Kidney (tissue), 14 donors: ENCODE results near the gene FBXL12. TPM values are rescaled to one million over a fixed set of nuclear protein-coding genes. Genes with fewer than 3 reads are reported as not detected.

Source experiments
- DNase-seq, 5 donors: peaks; one replicate each; pipeline ENCODE4 v3.0.0-alpha.2; 2013 to 2020
- FAIRE-seq: peaks from 2 replicates; lab custom pipeline; 2012; peaks lifted over from hg19 to GRCh38; lab: Jason Lieb, UNC
- H3K27ac ChIP-seq, 2 donors: one replicate each; pipeline ENCODE4 v1.7.0; 2013; ENCODE audit warnings: low read depth in 2 of 2, low read length in 2 of 2, inconsistent platforms in 1 of 2
- H3K27me3 ChIP-seq: one replicate; pipeline ENCODE4 v1.7.1; 2013; ENCODE audit warnings: low read length, inconsistent platforms; ENCODE audit not compliant: control insufficient read depth, insufficient read depth
- H3K36me3 ChIP-seq, 3 donors: one replicate each; pipeline versions ENCODE4 v1.7.0 to v1.7.1; 2013; ENCODE audit warnings: low read length in 3 of 3, control low read depth in 1 of 3, inconsistent platforms in 1 of 3; ENCODE audit not compliant: insufficient read depth in 3 of 3, control insufficient read depth in 2 of 3
- H3K4me1 ChIP-seq, 3 donors: one replicate each; pipeline versions ENCODE4 v1.7.0 to v1.7.1; 2013; ENCODE audit warnings: low read length in 3 of 3, inconsistent platforms in 1 of 3, low read depth in 1 of 3; ENCODE audit not compliant: control insufficient read depth in 2 of 3, insufficient read depth in 2 of 3
- H3K4me3 ChIP-seq, 3 donors: one replicate each; pipeline versions ENCODE4 v1.7.0 to v1.8.1; 2013; ENCODE audit warnings: low read length in 3 of 3, control low read depth in 1 of 3, inconsistent platforms in 1 of 3
- H3K9ac ChIP-seq, 3 donors: one replicate each; pipeline versions ENCODE4 v1.7.0 to v1.7.1; 2013; ENCODE audit warnings: low read length in 3 of 3, control low read depth in 1 of 3, inconsistent platforms in 1 of 3
- H3K9me3 ChIP-seq, 3 donors: one replicate each; pipeline versions ENCODE4 v1.7.0 to v1.7.1; 2013; ENCODE audit warnings: low read length in 3 of 3, control low read depth in 1 of 3, inconsistent platforms in 1 of 3; ENCODE audit not compliant: control insufficient read depth in 2 of 3, insufficient read depth in 1 of 3
- CTCF ChIP-seq: IDR thresholded peaks from 3 replicates; pipeline ENCODE4 v1.5.1; 2012; ENCODE audit warnings: mild to moderate bottlenecking, moderate library complexity, borderline replicate concordance; ENCODE audit not compliant: insufficient read depth; ENCODE audit errors: extremely low read depth
- intact Hi-C: fragments of 100-400 bp; cut with DNase I; formaldehyde crosslinking; loops from one replicate; pipeline ENCODE4 v1.11.1; 2022
- polyA plus RNA-seq: library from polyadenylated mRNA; stranded (reverse); fragments of 350-450 nt; fragmentation: Illumina TruSeq; extraction: RNeasy Lipid Tissue Mini Kit (QIAGEN cat#74804); gene quantifications from one replicate; pipeline ENCODE4 v1.2.3, GENCODE V29; 2014; ENCODE audit warnings: low read depth, low replicate concordance; ENCODE audit not compliant: insufficient read depth
- total RNA-seq: library from RNA; stranded (reverse); fragmentation: NEBNext Ultra II Directional; extraction: Animal tissue kit (Norgen Biotek cat#: 25700); gene quantifications from one replicate; pipeline ENCODE4 v1.2.1, GENCODE V29; 2021
- donor health status: control.
- donor health status: control.
- donor health status: control.
- donor health status: control.
- donor health status: control.
- donor health status: DM: yes; HTN: yes; CAD: no.
- donor health status: Normal renal cell carcinoma (clear cell type).

Gene FBXL12
- total and polyA plus RNA-seq, 2 donors from 2014 or later, result 12.7 to 22.2 TPM

GRCh38 chr19:9863759-9864158 lies 44.9 kb upstream of the FBXL12 start:
- H3K36me3 ChIP-seq, result no peaks in the 10 kb centered on the region
- H3K4me3 ChIP-seq, result no peak overlapping the region
- intact Hi-C loops, result no loop called here
- H3K9ac ChIP-seq, result no peak overlapping the region
- H3K4me1 ChIP-seq, result no peaks in the 10 kb centered on the region
- FAIRE-seq, result no peak
- DNase-seq, result no peak
- no peak for TF ChIP-seq CTCF
- H3K27ac ChIP-seq, result no peak overlapping the region
- H3K27me3 ChIP-seq, result no peaks in the 10 kb centered on the region
- H3K9me3 ChIP-seq, result no peaks in the 10 kb centered on the region

GRCh38 chr19:9862938-9863337 lies 44.1 kb upstream of the FBXL12 start:
- TF ChIP-seq CTCF, result no peak
- no peaks in the 10 kb centered on the region for H3K36me3 ChIP-seq
- FAIRE-seq, result no peak
- no peaks in the 10 kb centered on the region for H3K27me3 ChIP-seq
- H3K4me1 ChIP-seq, result no peaks in the 10 kb centered on the region
- H3K9me3 ChIP-seq, result no peaks in the 10 kb centered on the region
- no peak for DNase-seq
- no peak overlapping the region for H3K27ac ChIP-seq
- H3K4me3 ChIP-seq, result no peak overlapping the region
- intact Hi-C loops, result no loop called here
- H3K9ac ChIP-seq, result no peak overlapping the region

- intact Hi-C loops, result no loop called here
- no peaks in the 10 kb centered on the region for H3K4me1 ChIP-seq
- H3K27me3 ChIP-seq, result no peaks in the 10 kb centered on the region
- H3K4me3 ChIP-seq, result no peak overlapping the region
- no peak overlapping the region for H3K9ac ChIP-seq
- H3K36me3 ChIP-seq, result no peaks in the 10 kb centered on the region
- no peaks in the 10 kb centered on the region for H3K9me3 ChIP-seq
- no peak overlapping the region for H3K27ac ChIP-seq
- no peak for TF ChIP-seq CTCF
- no peak for DNase-seq
- FAIRE-seq, result no peak
These were observed 42.6 kb upstream of the FBXL12 start for GRCh38 chr19:9861503-9861902.

DNA sequence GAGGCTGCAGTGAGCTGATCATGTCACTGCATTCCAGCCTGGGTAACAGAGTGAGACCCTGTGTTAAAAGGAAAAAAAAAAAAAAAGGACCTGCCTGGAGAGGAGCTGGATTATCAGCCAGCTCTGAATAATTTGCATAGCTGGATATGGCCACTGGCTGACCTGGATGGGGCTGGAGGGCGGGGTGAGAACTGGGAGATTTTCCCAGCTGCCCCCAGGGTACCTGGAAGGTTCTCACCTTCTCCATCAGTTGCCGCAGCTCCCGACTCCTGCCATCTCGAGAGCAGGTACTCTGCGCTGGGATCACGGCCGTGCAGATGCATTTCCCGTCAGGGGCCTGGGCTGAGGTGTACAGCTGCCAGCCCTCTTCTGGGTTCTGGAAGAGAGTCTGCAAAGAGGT lies 41.5 kb upstream of the FBXL12 start:
- DNase-seq (no peak), FAIRE-seq (no peak)
- no peak overlapping the region for H3K9ac ChIP-seq
- intact Hi-C loops, result no loop called here
- TF ChIP-seq CTCF, result no peak
- no peak overlapping the region for H3K27ac ChIP-seq
- H3K4me1 ChIP-seq, result no peaks in the 10 kb centered on the region
- no peaks in the 10 kb centered on the region for H3K36me3 ChIP-seq
- H3K9me3 ChIP-seq, result no peaks in the 10 kb centered on the region
- H3K4me3 ChIP-seq, result no peak overlapping the region
- no peaks in the 10 kb centered on the region for H3K27me3 ChIP-seq
